ENCODE measurements around the gene PC. TPM values are rescaled to one million over a fixed set of nuclear protein-coding genes. Genes with fewer than 3 reads are reported as not detected.

Gene PC
- total and polyA plus RNA-seq, 2 experiments from 2014 or later = 18.3 to 21.7 TPM

- H3K36me3 Mint-ChIP-seq (ENCODE audit: low read depth) = peaks cover 2% of the 10 kb centered on the region; the same call in 2 of the 3 replicates
- no peak overlapping the region for H3K27ac Mint-ChIP-seq
- no peaks in the 10 kb centered on the region for H4K20me1 ChIP-seq (replicated peaks; ENCODE audit: insufficient read depth)
- H3K27ac ChIP-seq (ENCODE audit: low read depth) = no peak overlapping the region
- peaks cover 5% of the 10 kb centered on the region; the same call in 2 of the 3 replicates for H3K4me1 Mint-ChIP-seq
- H2AFZ ChIP-seq = no peak overlapping the region
- H3K27me3 ChIP-seq (ENCODE audit: insufficient read depth) = no peaks in the 10 kb centered on the region
- H3K27me3 Mint-ChIP-seq (ENCODE audit: insufficient read depth, low read depth, poor library complexity) = peaks cover 28% of the 10 kb centered on the region
- no peaks in the 10 kb centered on the region; the same call in 1 of the 2 replicates for H3K4me1 ChIP-seq (ENCODE audit: insufficient read depth)
- no peaks in the 10 kb centered on the region for H3K36me3 ChIP-seq (ENCODE audit: insufficient read depth)
- H3K9me2 ChIP-seq (ENCODE audit: insufficient read depth) = no peaks in the 10 kb centered on the region
- H3K4me2 ChIP-seq = no peak overlapping the region
- no peak for ATAC-seq
- H3K79me2 ChIP-seq (replicated peaks; ENCODE audit: insufficient read depth) = no peaks in the 10 kb centered on the region
- TF ChIP-seq NANOG (IDR thresholded peaks at IDR 0.05; ENCODE audit: borderline replicate concordance) (no peak), JUNB (IDR thresholded peaks at IDR 0.05; ENCODE audit: unreplicated experiment) (no peak), STAT1 (IDR thresholded peaks at IDR 0.05; ENCODE audit: unreplicated experiment) (no peak), EZH2phosphoT487 (IDR thresholded peaks at IDR 0.05; ENCODE audit: unreplicated experiment) (no peak), ZNF462 (CRISPR knock-in tag; IDR thresholded peaks at IDR 0.05) (no peak), POLR2AphosphoS5 (IDR thresholded peaks at IDR 0.05; ENCODE audit: low read depth) (no peak), CREB1 (CRISPR knock-in tag; IDR thresholded peaks at IDR 0.05; ENCODE audit: low read depth) (no peak), CTCF (conservative IDR thresholded peaks at IDR 0.05; ENCODE audit: low read depth in 2 of 2) (no peak), EZH2 (IDR thresholded peaks at IDR 0.05; ENCODE audit: low read depth, unreplicated experiment) (no peak), ZNF114 (CRISPR knock-in tag; IDR thresholded peaks at IDR 0.05) (no peak), ZNF331 (CRISPR knock-in tag; IDR thresholded peaks at IDR 0.05; ENCODE audit: low read depth) (no peak), REST (IDR thresholded peaks at IDR 0.05; ENCODE audit: unreplicated experiment) (no peak), ETS1 (IDR thresholded peaks at IDR 0.05) (no peak)
- H3K4me3 ChIP-seq = no peak overlapping the region
- H3K4me3 Mint-ChIP-seq = no peak overlapping the region
- H3K9me3 Mint-ChIP-seq = no peaks in the 10 kb centered on the region
- DNase-seq (ENCODE audit: low spot score) = no peak
- no peaks in the 10 kb centered on the region for H3F3A ChIP-seq (replicated peaks; ENCODE audit: low read depth)
These were observed 95.6 kb downstream of the PC start for GRCh38 chr11:66862559-66863037.
